LNCaP clone FGC (cell line): ENCODE results near the gene PTPN3.

ENCODE experiments used
- DNase-seq: peaks from one replicate; pipeline ENCODE4 v3.0.0-alpha.2; 2011; ENCODE audit warnings: low read depth
- H3K4me3 ChIP-seq: 2 replicates; pipeline ENCODE4 v1.5.1; 2011; ENCODE audit warnings: mild to moderate bottlenecking, low read depth, low read length, control low read depth
- TF ChIP-seq, protein P1 (sequence below): IDR thresholded peaks from 2 replicates; pipeline ENCODE4 v1.5.1; 2012; ENCODE audit warnings: mild to moderate bottlenecking; ENCODE audit not compliant: control insufficient read depth, insufficient read depth; ENCODE audit errors: extremely low read depth

Gene PTPN3

DNA sequence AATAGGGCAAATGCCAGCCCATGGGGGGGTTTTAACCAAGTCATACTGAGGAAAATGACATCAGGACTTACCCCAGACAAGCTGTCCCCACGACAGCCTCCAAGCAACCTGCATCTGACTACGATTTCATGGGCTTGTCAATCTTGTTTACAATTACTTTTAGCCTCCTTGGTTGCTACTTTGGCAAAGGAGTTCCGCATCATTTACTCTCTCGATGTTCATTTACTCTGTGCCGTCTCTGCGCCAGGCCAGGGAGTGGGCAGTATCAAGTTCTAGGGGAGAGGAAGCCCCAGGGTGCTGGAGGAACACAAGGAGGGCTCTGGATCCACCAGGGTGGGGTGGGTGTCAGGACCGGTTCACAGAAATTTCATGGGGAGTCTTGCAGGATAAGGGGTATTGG lies 23.9 kb downstream of the PTPN3 start:
- H3K4me3 ChIP-seq = no peak overlapping the region
- DNase-seq = no peak
- TF ChIP-seq, protein P1, sequence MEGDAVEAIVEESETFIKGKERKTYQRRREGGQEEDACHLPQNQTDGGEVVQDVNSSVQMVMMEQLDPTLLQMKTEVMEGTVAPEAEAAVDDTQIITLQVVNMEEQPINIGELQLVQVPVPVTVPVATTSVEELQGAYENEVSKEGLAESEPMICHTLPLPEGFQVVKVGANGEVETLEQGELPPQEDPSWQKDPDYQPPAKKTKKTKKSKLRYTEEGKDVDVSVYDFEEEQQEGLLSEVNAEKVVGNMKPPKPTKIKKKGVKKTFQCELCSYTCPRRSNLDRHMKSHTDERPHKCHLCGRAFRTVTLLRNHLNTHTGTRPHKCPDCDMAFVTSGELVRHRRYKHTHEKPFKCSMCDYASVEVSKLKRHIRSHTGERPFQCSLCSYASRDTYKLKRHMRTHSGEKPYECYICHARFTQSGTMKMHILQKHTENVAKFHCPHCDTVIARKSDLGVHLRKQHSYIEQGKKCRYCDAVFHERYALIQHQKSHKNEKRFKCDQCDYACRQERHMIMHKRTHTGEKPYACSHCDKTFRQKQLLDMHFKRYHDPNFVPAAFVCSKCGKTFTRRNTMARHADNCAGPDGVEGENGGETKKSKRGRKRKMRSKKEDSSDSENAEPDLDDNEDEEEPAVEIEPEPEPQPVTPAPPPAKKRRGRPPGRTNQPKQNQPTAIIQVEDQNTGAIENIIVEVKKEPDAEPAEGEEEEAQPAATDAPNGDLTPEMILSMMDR = no peak

DNA sequence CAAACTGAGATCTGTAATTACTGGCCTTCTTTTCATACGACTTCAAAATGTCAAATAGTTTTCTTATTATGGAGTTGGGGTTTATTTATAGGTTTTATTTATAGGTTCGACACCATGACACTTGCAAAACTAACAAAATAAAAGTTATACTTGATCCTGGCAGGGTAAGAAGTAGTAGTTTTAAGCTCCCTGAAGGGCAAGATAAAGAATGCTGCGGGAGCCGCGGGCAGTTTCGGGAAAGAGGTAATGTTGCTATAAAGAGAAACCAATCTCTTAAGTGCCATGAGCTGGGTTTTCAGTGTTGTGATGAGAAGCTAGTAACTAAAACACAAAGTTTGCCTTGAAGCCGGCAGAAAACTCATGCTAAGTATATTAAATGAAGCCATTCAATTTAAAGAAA lies 24.8 kb downstream of the PTPN3 start:
- no peak overlapping the region; the same call in 1 of the 2 replicates for H3K4me3 ChIP-seq
- TF ChIP-seq, protein P1 = no peak
- no peak for DNase-seq

DNA sequence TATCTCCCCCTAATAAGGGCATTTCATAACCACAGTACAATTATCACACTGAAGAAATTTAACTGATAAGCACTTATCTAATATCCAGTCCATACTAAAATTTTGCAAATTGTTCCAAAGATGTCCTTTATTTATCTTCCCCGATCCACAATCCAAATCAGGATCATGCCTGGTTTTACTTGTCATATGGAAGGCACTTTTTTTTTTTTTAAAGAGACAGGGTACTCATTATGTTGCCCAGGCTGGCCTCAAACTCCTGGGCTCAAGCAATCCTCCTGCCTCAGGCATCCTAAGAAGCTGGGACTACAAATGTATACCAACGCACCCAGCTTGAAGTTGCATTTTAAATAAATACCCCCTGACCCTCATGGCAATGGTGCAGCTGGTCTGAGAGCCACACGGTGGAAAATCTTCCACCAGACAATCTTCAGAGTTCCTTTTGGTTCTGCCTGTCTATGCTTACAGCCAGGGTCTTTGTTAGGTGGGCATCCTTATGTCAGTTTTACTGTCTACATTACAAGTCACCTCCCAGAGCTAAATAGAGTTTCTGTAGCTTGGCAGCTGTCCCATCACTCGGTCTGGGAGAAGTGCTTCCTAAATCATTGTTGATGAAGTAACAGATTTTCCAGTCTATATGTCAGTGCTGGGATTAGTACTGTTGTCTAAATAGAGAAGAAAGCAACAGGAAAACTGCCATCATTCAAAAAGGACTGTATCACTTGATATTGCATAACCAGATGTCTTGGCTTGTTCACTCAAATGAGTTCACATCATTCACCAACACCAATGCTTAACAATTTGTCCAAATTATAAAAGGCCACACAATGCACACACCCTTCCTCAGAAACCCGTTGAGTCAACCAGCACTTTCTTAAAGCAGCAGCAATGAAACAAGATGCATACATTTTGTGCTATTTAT lies 26.4 kb downstream of the PTPN3 start:
- TF ChIP-seq, protein P1 = no peak
- DNase-seq = no peak
- H3K4me3 ChIP-seq = no peak overlapping the region

DNA sequence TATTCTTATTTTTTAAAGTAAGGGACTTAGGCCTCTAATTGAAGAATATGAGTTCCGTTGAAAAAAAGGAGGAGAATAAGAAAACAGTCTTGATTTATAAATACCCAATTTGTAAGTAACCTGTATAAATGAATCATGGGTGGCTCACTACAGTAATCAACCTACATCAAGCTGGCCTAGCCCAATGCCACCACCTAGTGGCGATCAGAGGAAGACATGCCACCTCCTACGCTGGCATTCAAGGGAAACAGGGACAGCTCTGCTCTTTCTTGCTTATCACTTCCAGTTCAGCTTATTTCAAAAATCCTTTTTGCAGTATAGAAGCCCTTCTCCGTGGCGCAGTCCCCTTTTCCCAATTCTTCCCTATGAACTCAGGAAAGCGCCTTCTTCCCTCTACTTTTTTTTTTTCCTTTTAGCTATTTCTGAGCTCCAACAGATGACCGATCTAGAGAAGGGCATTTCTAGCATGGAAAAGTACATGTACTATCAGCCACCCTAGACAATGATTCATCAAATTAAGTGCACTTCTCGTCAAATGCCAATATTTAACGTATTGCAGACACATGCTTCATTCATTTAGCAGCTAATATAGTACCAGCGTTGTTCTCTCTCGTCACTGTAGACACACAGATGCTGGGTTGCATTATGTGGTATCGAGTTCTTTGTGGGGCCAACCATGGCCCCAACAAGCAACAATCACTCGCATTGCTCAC lies 28.3 kb downstream of the PTPN3 start:
- peak; percentile 58 for DNase-seq
- H3K4me3 ChIP-seq = no peak overlapping the region
- TF ChIP-seq, protein P1 = peak; percentile 97

DNA sequence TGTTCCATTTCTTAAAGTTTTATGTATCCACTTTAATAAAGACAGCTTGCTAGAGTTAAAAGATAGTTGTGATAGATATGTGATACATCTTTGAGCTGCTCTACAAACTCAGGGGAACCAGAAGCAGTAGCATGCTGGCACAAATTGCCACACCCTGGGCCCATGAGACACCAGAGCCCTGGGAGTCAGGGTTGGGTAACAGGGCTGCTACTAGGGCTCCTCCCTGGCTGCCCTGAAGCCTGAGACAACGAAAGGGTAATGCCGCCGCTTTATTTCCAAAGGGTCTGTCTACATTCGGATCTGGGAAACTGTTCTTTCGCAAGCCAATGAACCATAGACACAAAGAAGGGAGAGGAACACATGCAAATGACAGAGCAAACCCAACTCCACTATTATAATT lies 29.2 kb downstream of the PTPN3 start:
- TF ChIP-seq, protein P1 = no peak
- H3K4me3 ChIP-seq = no peak overlapping the region
- no peak for DNase-seq

DNA sequence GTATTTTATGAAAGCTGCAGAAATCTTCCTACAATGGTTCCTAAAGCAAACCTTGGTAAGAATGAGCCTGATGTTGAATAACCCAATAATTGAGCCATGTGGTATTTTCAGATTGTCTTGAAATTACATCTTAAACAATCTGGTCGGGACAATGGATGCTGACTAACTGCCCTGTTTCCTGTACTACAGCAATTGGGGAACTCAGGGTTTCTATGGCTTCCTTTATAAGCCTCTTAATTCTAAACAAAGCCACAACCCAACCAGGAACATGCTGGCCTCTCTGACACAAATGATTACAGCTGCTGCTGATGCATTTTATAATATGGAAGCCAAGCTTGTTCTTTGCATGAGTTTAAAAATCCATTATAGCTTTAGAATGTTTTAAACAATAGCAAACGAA lies 30.2 kb downstream of the PTPN3 start:
- DNase-seq = no peak
- H3K4me3 ChIP-seq = no peak overlapping the region
- TF ChIP-seq, protein P1 = no peak
